NCI-H2081 (cell line): Measurements from ENCODE around the gene PACRG.
"Not testable (repeated sequence)": the region's sequence is repeated elsewhere in the genome, so short reads cannot be mapped to it uniquely, and the experiment has no call there.

ENCODE experiments used
- DNase-seq, 2 experiments: peaks; one replicate each; lab custom pipeline; 2025; lab: John Stamatoyannopoulos, UW

Gene PACRG

DNA sequence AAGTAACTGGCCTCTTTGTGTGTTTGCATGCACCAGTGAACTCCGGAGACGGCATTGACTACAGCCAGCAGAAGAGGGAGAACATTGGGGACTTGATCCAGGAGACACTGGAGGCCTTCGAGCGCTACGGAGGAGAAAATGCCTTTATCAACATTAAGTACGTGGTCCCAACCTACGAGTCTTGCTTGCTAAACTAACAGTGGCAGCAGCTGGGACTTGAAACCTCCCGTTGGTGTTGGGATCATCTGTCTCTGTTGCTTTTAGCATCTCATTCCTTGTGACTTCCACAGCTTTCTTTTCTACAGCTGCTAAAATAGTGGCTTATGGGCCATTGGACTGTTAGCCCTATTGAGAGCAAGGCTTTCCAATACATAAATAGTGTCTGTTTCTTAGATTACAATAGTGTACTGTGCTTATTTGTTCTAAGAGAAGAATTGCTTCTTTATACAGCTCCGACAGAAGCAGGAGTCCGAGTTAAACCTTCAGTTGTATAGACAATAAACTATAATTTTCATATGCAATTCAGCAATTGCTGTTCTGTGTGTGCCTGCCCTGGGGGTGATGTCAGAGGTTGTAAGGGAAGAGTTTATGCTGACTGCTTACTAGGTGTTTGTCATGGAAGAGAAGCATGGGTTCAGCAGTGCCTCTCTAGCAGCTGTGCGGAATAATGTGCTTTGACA is 587.2 kb downstream of the PACRG start:
- DNase-seq: no peak

DNA sequence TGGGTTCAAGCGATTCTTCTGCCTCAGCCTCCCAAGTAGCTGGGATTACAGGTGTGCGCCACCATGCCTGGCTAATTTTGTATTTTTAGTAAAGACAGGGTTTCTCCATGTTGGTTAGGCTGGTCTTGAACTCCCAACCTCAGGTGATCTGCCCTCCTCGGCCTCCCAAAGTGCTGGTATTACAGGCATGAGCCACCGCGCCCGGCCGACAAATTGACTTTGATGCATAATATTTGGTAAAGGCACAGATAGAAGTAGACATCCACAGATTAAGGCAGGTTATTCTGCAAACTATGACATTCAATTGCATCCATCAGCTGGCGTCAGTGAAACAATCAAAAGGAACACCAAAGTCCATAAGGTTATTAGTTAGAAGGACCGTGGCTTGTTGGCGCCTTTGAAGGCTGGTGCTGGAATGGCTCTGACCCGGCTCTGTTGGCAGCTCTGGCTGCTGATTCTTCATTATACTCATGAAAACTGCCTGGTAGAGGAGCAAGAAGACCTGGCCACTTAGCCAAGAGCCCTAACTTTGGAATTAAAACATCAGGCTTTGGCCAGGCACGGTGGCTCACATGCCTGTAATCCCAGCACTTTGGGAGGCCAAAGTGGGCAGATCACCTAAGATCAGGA is 589.2 kb downstream of the PACRG start:
- not testable (repeated sequence) for DNase-seq

DNA sequence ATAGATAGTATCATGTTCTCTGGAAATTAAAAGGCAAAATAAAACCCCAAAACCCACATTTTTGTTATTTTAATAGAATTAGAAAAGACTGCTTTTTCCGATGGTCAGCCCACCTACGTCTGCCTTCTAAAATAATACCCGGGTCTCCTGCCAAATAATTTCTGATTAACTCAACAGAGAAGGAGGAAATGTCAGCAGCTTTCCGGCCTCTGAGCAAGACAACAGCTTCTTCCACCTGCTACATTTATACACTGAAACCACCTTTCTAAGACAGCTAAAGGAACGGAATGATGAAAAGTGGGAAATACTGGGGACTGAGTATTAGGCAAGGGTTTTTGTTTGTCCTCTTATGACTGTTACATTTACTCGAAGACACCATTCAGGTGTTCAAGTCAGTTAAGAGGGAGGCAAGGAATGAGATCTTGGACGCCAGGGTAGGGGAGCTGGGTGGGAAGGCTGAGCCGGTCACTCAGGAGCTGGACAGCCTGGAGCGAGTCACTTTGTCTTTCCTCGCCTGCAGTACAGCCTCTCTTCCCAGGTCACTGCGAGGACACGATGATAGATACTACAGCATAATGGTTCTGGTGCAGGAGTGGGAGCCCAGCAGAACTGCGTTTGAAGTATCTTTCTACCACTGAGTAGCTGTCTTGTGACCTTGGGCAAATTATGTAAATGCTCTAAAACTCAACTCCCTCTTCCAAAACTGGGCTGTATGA is 590.5 kb downstream of the PACRG start:
- no peak for DNase-seq

DNA sequence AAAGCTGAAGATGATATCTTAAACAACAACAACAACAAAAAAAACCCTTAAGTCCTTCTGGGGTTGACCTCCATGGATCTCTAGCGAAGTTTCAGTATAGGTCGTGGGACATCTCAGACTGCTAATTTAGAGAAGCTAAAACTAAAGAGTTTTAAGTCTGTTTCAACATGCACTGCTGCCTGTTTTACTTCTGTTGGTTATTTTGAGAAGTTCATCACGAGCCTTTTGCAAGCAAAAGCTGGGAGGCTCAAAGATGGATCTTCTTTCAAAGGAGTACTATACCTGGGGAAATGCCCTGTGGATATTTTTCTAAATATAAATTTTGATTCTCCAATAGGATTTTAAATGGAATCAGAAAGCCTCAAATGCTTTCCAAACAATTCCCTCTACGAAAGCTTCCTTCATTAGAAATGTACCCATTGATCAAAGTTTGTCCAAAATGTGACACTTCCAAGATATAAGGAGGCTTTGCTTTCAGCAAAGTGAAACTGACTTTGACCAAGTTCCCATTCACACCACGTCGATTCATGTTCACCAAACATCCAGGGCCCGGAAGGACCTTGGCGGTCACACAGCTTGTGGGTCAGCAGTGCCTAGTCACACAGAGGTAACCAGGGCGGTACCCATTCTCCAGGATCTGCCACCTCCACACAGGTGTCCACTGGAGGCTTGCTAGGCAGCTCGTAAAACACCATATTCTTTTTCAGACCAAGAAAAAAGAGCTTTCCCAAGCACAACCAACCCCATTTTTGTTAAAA is 592.0 kb downstream of the PACRG start:
- DNase-seq: no peak

DNA sequence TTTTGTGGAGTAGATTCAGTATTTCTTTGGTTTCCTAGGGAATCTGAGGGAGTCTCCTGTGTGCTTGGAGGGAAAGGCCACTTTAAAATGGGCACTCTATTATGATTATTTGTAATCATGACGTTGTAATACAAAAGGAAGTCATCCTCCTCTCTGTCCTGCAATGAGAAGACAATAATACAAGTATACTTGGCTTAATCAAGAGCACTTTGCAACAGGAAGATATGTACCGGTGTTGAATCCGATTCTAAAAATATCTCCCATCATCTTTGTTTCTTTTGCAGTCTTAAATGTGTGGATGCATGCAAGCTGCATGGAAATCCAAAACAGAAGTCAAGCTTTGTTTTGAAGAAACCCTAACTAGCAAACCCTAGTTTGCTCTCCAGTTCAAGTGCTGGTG is 592.6 kb downstream of the PACRG start:
- DNase-seq: no peak

DNA sequence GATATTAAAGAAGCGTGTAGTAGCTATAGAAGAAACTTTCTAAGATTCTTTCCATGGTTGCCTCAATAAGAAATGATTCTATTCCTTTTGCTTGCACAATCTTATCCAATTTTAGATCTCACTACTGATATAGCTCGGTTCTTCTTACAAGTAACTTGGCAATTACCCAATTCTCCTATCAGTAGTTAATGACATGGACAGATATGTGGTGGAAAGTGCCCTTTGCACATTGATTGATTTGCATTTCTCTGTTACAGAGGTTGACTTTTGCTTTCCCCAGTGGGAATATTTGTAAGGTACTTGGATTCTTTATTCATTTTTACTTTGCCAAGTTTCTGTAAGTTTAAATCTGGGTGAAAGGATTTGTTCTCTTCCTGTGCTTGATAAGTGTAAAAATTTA is 593.0 kb downstream of the PACRG start:
- DNase-seq: no peak

DNA sequence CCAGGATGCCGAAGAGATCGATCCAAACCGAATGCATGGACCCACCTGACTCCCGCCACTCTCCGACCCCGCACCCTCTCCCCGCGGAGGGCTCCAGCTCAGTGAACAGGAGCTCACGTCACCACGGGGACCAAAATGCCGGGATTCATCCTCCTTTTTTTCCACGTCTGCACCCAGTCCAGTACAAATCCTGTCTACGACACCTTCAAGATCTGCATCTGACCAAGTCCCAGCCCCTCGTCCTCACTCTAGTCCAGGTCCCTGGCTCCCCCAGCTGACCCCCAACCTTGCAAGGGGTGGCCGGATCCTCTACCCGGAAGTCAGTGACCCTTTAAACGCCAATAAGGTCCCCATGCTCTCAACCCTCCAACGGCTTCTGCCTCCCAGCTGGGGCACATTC is 593.9 kb downstream of the PACRG start:
- DNase-seq: no peak

DNA sequence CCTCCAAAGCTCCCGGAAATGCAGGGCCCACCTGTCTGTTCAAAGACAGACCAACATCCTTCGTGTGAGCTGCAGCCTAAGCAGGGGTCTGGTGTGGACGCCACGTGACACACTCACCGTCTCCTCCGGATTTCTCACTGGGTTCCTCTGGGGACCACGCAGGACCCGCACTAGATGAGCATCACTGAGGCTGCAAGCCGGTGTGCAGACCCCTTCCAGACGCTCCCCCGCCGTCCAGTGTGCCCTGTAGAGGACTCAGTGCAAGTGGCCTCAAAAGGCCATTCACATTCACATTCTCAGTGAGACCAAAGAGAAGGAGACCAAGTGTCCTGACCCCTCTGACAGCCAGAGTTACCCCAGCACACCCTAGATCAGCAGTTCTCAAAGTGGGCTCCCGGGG is 595.5 kb downstream of the PACRG start:
- DNase-seq: no peak

DNA sequence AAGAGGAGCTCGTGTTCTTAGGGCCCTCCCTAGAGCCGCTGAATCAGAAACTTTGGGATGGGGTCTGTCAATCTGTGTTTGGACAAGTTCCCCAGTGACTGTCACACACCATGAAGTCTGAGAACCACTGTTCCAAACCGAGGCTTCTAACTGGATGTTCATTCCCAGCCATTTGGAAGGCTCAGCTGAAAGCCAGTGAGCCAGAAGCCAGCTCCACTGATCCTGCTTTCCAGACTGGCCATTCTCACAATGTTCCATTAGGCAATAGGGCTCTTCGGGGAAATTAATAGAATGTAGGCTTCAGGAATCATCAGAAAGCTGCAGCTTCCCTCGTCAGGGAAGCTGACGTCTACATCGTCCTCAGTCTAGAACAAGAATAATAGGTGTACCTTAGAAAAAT is 595.9 kb downstream of the PACRG start:
- no peak for DNase-seq

DNA sequence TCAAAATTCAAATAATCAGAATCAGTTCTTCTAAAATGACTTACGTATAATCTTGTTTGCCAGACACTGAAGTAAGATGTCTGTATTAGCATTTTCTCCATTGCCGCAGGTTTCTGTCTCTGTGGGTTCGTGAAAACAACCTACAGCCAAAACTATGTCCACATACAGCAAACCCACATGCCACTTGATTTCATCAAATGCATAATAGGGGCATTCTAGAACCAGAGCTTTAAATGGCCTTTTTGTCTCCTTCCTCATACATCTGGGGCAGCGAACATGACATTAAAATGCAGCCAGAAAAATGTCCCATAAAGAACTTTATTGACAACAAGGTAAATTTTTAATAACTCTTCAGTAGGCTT is 596.5 kb downstream of the PACRG start:
- DNase-seq: no peak

DNA sequence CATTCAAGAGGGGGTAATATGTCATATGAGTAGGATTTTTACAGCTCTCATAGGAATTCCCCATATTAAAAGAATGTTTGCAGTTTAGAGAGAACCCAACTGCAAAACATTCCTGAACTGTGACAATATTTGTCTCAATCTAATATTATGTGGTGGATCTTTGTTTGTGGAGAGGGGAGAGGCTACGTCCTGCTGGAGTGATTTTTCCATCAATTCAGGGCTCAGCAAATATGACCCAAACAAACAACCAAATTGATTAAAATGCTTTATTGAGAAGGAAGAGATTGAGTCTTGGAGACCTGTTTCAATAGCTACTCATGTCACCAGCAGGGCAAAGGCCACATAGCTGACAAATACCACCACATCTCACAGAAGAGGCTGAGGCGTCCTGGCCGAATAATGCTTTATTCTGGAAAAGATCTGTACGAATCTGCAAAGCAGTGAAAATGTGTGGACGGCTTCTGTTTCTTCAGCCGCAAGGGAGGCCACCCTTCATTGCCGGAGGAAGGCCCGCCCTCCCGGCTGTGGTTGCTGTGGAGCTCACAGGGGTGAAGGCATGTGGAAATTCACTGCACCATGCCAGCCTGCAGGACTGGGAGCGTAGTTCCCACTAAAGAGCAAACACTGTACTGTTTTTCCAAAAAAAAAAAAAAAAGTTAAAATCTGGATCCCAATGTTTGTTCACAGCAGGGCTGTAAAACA is 597.1 kb downstream of the PACRG start:
- DNase-seq: no peak

DNA sequence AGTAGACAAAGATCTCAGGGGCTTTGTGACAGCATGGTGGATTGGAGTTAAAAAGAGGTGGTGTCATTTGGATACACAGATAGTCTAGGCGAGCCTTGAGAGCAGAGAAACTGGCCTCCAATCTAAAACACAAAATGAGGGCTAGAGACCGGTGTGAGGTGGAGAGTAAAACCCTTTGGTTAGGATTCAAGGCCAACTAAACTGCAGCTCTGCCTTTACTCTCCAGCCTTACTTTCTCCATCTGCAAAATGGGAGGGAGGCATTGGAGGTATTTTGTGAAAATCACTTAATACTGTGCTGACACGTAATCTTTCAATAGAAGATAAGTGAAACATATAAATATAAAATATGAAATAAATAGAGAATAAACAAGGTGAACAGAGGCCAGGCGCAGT is 597.6 kb downstream of the PACRG start:
- DNase-seq: no peak

DNA sequence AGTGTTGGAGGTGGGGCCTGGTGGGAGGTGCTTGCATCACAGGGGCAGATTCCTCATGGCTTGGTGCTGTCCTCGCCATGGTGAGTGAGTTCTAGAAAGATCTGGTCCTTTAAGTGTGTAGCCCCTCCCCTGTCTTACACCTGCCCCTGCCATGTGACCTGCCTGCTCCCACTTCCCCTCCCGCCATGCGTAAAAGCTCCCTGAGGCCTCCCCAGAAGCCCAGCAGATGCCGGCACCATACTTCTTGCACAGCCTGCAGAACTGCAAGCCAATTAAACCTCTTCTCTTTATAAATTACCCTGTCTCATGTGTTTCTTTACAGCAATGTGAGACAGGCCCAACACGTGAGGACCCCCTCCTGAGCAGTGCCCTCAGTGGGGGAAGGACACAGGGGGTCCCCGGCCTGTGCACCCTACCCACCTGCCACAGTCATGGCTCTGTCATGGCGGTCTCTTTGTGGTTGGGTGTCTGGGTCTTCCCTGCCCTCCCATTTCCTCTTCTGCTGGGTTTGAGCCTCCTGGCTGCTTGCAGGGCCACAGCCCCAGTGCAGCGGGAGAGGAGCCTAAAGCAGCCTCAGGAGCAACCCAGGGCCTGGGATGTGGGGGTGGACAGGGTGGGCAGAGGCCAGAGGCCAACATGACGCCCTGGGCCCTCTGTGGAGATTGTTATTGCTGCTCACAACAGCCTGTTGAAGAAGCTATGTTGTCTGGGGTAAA is 599.5 kb downstream of the PACRG start:
- DNase-seq: no peak

DNA sequence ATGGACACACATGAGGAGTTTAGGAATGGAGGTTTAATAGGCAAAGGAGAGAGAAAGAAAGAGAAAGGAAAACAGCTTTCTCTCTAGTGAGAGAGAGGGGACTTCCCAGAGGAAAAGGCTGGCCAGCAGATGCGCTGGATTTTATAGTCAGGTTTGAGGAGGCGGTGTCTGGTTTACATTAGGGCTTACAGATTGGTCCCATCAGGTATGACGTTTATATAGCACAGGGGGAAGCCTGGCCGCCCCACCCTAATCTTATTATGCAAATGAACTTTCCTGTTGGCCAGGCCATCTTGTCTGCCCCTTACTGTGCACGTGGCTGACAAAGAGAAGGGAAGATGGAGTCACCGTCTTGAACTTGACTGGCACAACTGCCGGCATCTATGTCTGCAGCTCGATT is 600.1 kb downstream of the PACRG start:
- DNase-seq: no peak

DNA sequence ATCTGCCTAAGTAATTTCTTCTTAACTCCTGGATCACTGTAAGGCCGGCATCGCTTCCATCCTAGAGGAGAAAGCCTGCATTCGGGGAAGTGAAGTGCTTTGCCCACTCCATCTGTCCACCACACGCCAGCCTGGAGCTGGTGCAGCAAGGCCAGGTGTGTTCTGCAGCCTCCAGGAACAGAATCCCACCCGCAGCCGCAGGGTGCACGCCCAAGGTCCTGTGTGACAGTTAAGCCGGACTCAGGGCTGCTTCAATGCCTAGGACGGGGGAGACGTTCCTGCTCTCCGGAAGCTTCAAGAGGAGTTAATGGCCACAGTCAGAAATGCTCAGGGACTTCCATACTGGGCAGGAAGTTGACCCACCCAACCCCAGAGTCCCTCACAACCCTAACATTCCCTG is 600.6 kb downstream of the PACRG start:
- no peak for DNase-seq

DNA sequence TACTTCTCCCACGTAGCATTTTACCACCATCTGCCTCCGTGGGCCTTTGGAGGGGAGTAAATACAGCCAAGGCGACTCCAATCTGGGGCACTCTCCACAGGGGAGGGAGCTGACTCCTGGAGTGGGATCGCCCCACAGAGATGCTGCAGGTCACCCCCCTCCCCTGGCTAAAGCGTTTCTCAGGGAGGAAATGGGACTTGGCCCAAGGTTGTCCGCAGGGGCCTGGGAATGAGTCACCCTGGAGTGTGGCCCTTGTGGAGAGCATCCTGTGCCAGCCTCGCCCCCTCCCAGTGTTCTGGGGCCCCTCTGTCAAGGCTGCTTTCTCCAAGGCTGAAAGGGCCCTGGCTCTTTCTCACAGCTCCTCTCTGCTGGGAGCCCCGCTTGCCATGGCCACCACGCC is 602.2 kb downstream of the PACRG start:
- no peak for DNase-seq

DNA sequence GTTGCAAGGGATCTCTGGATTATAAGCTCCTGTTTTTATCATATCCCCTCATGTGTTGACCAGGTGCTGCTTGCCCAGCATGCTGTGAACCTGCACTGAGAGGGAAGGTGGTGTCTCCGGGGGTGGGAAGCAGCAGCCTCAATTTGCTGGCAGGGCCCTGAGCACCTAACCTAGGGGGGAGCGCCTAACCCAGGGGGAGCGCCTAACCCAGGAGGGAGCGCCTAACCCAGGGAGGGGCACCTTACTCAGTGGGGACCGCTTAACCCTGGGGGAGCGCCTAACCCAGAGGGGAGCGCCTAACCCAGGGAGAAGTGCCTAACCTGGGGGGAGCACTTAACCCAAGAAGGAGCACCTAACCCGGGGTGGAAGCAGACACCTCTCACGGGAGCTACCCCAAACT is 603.5 kb downstream of the PACRG start:
- no peak for DNase-seq

DNA sequence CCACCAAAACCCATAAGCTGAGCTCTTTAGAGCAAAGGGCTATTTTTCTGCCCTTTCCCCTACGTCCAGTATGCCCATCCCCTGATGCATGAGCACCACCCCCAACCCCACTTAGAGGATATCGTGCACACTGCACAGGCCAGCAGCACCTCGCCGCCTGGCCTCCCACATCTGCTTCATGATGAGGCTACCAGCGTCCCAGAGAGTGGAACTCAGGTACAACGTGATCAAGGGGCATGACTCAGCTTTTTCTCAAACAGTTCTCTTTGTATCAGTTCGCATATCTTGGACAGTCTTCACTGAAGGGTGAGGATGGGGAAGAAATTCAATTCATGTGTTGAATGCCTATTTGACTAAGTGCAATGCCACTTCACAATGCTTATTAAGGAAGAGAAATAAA is 604.8 kb downstream of the PACRG start:
- no peak for DNase-seq

DNA sequence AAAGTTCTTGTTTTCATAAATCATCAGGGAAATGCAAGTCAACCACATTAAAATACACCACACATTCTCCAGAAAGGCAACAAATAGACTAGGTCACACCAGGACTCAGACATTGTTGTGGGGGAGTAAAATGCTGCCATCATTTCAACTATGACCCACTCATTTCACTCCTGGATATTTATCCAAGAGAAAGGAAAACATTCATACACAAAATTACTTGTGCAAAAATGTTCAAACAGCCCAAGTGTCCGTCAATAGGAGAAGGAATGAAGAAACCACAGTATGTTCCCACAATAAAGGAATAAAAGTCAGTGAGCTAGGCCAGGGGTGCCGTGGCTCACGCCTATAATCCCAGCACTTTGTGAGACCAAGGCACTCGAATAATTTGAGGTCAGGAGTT is 605.3 kb downstream of the PACRG start:
- DNase-seq: no peak

DNA sequence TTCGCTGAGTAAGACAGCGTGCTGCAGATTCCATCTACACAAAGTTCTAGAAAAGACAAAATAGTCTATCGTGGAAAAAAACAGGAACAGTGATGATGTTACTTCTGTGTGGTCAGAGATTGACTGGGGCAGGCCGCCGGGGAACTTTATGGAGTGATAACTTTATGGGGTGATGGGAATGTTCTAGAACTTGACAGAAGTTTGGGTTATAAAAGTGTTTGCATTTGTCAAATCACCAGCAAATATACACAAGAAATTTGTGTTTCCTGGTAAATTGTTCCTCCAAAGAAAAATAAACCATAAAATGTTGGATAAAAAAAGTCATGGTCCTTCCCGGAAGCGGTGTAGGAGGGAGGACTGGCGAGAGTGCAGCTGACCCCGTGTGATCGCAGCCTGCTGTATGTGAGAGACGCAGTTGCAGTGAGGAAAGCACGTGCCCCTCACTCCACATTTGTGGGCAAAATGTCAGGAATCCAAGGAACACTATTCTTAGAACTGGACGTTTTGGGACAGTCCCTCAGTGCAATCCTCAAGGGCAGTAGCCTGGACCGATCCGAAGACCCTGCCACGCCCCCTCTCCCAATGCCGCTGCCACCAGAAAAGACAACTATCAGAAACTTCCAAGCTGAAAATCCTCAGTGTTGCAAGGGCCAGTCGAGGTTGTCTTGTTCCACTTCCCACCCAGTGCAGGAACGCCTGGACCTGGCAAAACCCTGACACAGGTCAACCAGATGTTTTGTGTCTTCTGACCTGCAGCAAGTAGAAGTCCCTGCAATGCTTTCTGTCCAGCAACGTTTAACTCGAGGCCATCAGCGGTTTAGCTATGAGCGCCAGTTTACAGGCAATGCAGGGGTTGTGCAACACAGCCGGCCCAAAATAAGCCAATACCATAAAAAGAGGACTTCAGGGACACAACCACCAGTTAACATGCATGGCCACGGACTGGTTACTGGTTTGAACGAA is 606.2 kb downstream of the PACRG start:
- DNase-seq: no peak
